H1 (cell line): ENCODE data around the gene SIGLEC15. TPM values are rescaled to one million over a fixed set of nuclear protein-coding genes. Genes with fewer than 3 reads are reported as not detected.
A peak's percentile ranks its signal among the peaks of the same experiment; 100 is the strongest.

Experiments
- CTCF ChIA-PET: fragments of 300-600 bp; sonication (Branson Sonifier 250); formaldehyde crosslinking; loops from one replicate; lab custom pipeline; 2021; ENCODE audit not compliant: partially characterized antibody; lab: Charles Lee
- POLR2A ChIA-PET: fragments of 300-600 bp; sonication (Branson Sonifier 250); formaldehyde crosslinking; loops from one replicate; lab custom pipeline; 2021; ENCODE audit warnings: inconsistent platforms; ENCODE audit not compliant: partially characterized antibody; lab: Charles Lee
- DNase-seq, 2 experiments: peaks; one replicate each; pipeline versions ENCODE4 v3.0.0 to v3.0.0-alpha.2; 2010 to 2022; ENCODE audit warnings: low spot score in 2 of 2, low read depth in 1 of 2, mixed read lengths in 1 of 2
- FAIRE-seq: peaks from 2 replicates; lab custom pipeline; 2011; peaks lifted over from hg19 to GRCh38; lab: Jason Lieb, UNC
- H2AFZ ChIP-seq: 2 replicates; pipeline ENCODE4 v1.8.1; 2012; ENCODE audit warnings: low read length, inconsistent platforms
- H2AK5ac ChIP-seq: 2 replicates; pipeline ENCODE4 v1.6.1; 2013; ENCODE audit warnings: low read depth, low read length
- H2BK120ac ChIP-seq: replicated peaks from 2 replicates; pipeline ENCODE3; 2013; ENCODE audit warnings: low read depth, low read length, inconsistent platforms
- H2BK12ac ChIP-seq: 2 replicates; pipeline ENCODE4 v1.6.1; 2013; ENCODE audit warnings: low read depth, low read length
- H2BK15ac ChIP-seq: 2 replicates; pipeline ENCODE4 v1.6.1; 2013; ENCODE audit warnings: low read length
- H2BK20ac ChIP-seq: 2 replicates; pipeline ENCODE4 v1.6.1; 2013; ENCODE audit warnings: low read length
- H2BK5ac ChIP-seq: 2 replicates; pipeline ENCODE4 v1.6.1; 2013; ENCODE audit warnings: low read depth, low read length
- H3K14ac ChIP-seq: 2 replicates; pipeline ENCODE4 v1.6.1; 2013; ENCODE audit warnings: inconsistent platforms; ENCODE audit not compliant: insufficient read length
- H3K18ac ChIP-seq: 2 replicates; pipeline ENCODE4 v1.6.1; 2013; ENCODE audit warnings: low read length; ENCODE audit errors: extremely low read depth
- H3K23ac ChIP-seq: 2 replicates; pipeline ENCODE4 v1.6.1; 2013; ENCODE audit warnings: inconsistent platforms; ENCODE audit not compliant: insufficient read length
- H3K23me2 ChIP-seq: 2 replicates; pipeline ENCODE4 v1.6.1; 2013; ENCODE audit warnings: low read depth, low read length
- H3K27ac ChIP-seq: 2 replicates; pipeline ENCODE4 v1.6.1; 2011; ENCODE audit warnings: low read depth, low read length, inconsistent platforms
- H3K27me3 ChIP-seq, 4 experiments: replicated peaks in 1 of 4; 1 replicate in 1 of 4; 2 replicates in 3 of 4; pipeline versions ENCODE4 v1.6.1 to v1.8.1; 2011 to 2013; ENCODE audit warnings: low read length in 3 of 4, mild to moderate bottlenecking in 3 of 4, inconsistent platforms in 2 of 4, mixed read lengths in 2 of 4, moderate library complexity in 1 of 4; ENCODE audit not compliant: control insufficient read depth in 3 of 4, insufficient read depth in 3 of 4; ENCODE audit errors: extremely low read depth in 1 of 4
- H3K36me3 ChIP-seq, 4 experiments: 2 replicates each; pipeline versions ENCODE4 v1.6.1 to v1.8.1; 2011 to 2013; ENCODE audit warnings: mild to moderate bottlenecking in 4 of 4, low read length in 3 of 4, moderate library complexity in 2 of 4, control low read depth in 1 of 4, inconsistent platforms in 1 of 4; ENCODE audit not compliant: insufficient read depth in 4 of 4, control insufficient read depth in 2 of 4
- H3K4ac ChIP-seq: replicated peaks from 2 replicates; pipeline ENCODE3; 2013; ENCODE audit warnings: low read length, low read depth, mixed read lengths, inconsistent platforms; ENCODE audit not compliant: insufficient read length
- H3K4me1 ChIP-seq, 4 experiments: replicated peaks in 1 of 4; 1 replicate in 1 of 4; 2 replicates in 3 of 4; pipeline versions ENCODE4 v1.6.1 to v1.8.1; 2011 to 2013; ENCODE audit warnings: low read length in 3 of 4, inconsistent platforms in 2 of 4, mixed read lengths in 1 of 4; ENCODE audit not compliant: insufficient read depth in 4 of 4, control insufficient read depth in 3 of 4
- H3K4me2 ChIP-seq, 2 experiments: 2 replicates each; pipeline versions ENCODE4 v1.6.1 to v1.8.1; 2011 to 2013; ENCODE audit warnings: low read depth in 2 of 2, low read length in 2 of 2, control low read depth in 1 of 2, inconsistent platforms in 1 of 2, mild to moderate bottlenecking in 1 of 2; ENCODE audit not compliant: insufficient read depth in 1 of 2
- H3K4me3 ChIP-seq, 4 experiments: fragments of 200-600, 300-600 bp in 1 of 4; sonication (generic), shearing (Covaris generic), sonication (Bioruptor Twin) in 1 of 4; 2 replicates each; pipeline versions ENCODE4 v1.5.1 to v1.8.1; 2011 to 2016; ENCODE audit warnings: low read length in 4 of 4, low read depth in 3 of 4, control low read depth in 2 of 4, inconsistent platforms in 2 of 4, mild to moderate bottlenecking in 2 of 4, mixed read lengths in 1 of 4, moderate library complexity in 1 of 4; ENCODE audit not compliant: insufficient read depth in 2 of 4; ENCODE audit errors: extremely low read depth in 1 of 4
- H3K56ac ChIP-seq: replicated peaks from 2 replicates; pipeline ENCODE3; 2013; ENCODE audit warnings: low read depth, mild to moderate bottlenecking, mixed read lengths, low read length, inconsistent platforms; ENCODE audit not compliant: insufficient read length
- H3K79me1 ChIP-seq: 2 replicates; pipeline ENCODE4 v1.6.1; 2013; ENCODE audit warnings: low read depth, low read length, control low read depth
- H3K79me2 ChIP-seq, 2 experiments: 2 replicates each; pipeline versions ENCODE4 v1.6.1 to v1.8.1; 2012 to 2013; ENCODE audit warnings: low read length in 2 of 2, mild to moderate bottlenecking in 2 of 2, inconsistent platforms in 1 of 2; ENCODE audit not compliant: insufficient read depth in 2 of 2, control insufficient read depth in 1 of 2
- H3K9ac ChIP-seq, 4 experiments: replicated peaks in 1 of 4; 1 replicate in 1 of 4; 2 replicates in 3 of 4; pipeline versions ENCODE4 v1.6.1 to v1.8.1; 2011 to 2013; ENCODE audit warnings: low read depth in 3 of 4, low read length in 3 of 4, control low read depth in 2 of 4, mild to moderate bottlenecking in 2 of 4, moderate library complexity in 2 of 4, inconsistent platforms in 1 of 4; ENCODE audit errors: extremely low read depth in 1 of 4
- H3K9me3 ChIP-seq, 2 experiments: 2 replicates each; pipeline versions ENCODE4 v1.6.1 to v1.8.1; 2012 to 2013; ENCODE audit warnings: mild to moderate bottlenecking in 2 of 2, moderate library complexity in 2 of 2, control low read depth in 1 of 2, inconsistent platforms in 1 of 2, low read depth in 1 of 2, low read length in 1 of 2, mixed read lengths in 1 of 2; ENCODE audit not compliant: insufficient read depth in 2 of 2
- H4K20me1 ChIP-seq, 2 experiments: replicated peaks in 1 of 2; 2 replicates each; pipeline versions ENCODE3 to v1.8.1; 2011 to 2013; ENCODE audit warnings: inconsistent platforms in 2 of 2, low read length in 2 of 2, mild to moderate bottlenecking in 1 of 2; ENCODE audit not compliant: insufficient read depth in 2 of 2, control insufficient read depth in 1 of 2
- H4K5ac ChIP-seq: 2 replicates; pipeline ENCODE4 v1.6.1; 2013; ENCODE audit warnings: low read length, low read depth, mixed read lengths, inconsistent platforms; ENCODE audit not compliant: insufficient read length
- H4K8ac ChIP-seq: 2 replicates; pipeline ENCODE4 v1.8.0; 2013; ENCODE audit warnings: mild to moderate bottlenecking, moderate library complexity, low read length, inconsistent platforms; ENCODE audit not compliant: insufficient read depth; ENCODE audit errors: extremely low read depth
- H4K91ac ChIP-seq: replicated peaks from 2 replicates; pipeline ENCODE3; 2013; ENCODE audit warnings: low read length, mixed read lengths, inconsistent platforms; ENCODE audit not compliant: insufficient read length
- ASH2L ChIP-seq: fragments of 200-600, 300-600 bp; sonication (generic); IDR thresholded peaks from one replicate; pipeline ENCODE4 v1.7.1; 2017; ENCODE audit warnings: low read length
- BRCA1 ChIP-seq: IDR thresholded peaks from 2 replicates; pipeline ENCODE4 v1.6.1; 2012; ENCODE audit warnings: low read depth, low read length, improper control_type of control experiment
- CHD1 ChIP-seq: IDR thresholded peaks from 2 replicates; pipeline ENCODE4 v1.6.1; 2012; ENCODE audit warnings: low read depth, low read length, improper control_type of control experiment
- JUND ChIP-seq: IDR thresholded peaks from 2 replicates; pipeline ENCODE4 v1.6.1; 2011; ENCODE audit warnings: mild to moderate bottlenecking, improper control_type of control experiment, low read length
- KDM1A ChIP-seq: fragments of 200-600, 300-600 bp; sonication (generic); IDR thresholded peaks from 2 replicates; pipeline ENCODE4 v1.7.1; 2016; ENCODE audit warnings: mild to moderate bottlenecking, low read length, borderline replicate concordance
- NRF1 ChIP-seq: IDR thresholded peaks from 2 replicates; pipeline ENCODE4 v1.6.1; 2011; ENCODE audit warnings: mild to moderate bottlenecking, low read depth, low read length, improper control_type of control experiment
- POLR2A ChIP-seq, 2 experiments: IDR thresholded peaks; 1 replicate in 1 of 2; 2 replicates in 1 of 2; pipeline ENCODE4 v1.6.1; 2011; ENCODE audit warnings: low read depth in 2 of 2, low read length in 2 of 2, mild to moderate bottlenecking in 2 of 2; ENCODE audit errors: control extremely low read depth in 1 of 2
- POU5F1 ChIP-seq: IDR thresholded peaks from 2 replicates; pipeline ENCODE4 v1.6.1; 2011; ENCODE audit warnings: low read depth, mild to moderate bottlenecking, low read length, moderate library complexity
- RXRA ChIP-seq: IDR thresholded peaks from 2 replicates; pipeline ENCODE4 v1.6.1; 2011; ENCODE audit warnings: low read depth, mild to moderate bottlenecking, low read length, moderate library complexity; ENCODE audit not compliant: insufficient read depth
- SRF ChIP-seq: IDR thresholded peaks from 2 replicates; pipeline ENCODE4 v1.6.1; 2011; ENCODE audit warnings: mild to moderate bottlenecking, low read depth, low read length, moderate library complexity
- TAF7 ChIP-seq: optimal IDR thresholded peaks from 2 replicates; pipeline ENCODE3; 2011; ENCODE audit warnings: low read depth, mild to moderate bottlenecking, inconsistent platforms, low read length, moderate library complexity, borderline replicate concordance
- WGBS, 2 experiments: shearing (Covaris generic) in 1 of 2; methylation state at CpG; one replicate each; pipeline versions ENCODE4 v1.1.6 to v1.1.7; 2013 to 2015; ENCODE audit warnings: low lambda C conversion rate in 2 of 2, mixed read lengths in 2 of 2, inconsistent platforms in 1 of 2, low coverage in 1 of 2, missing lambda C conversion rate in 1 of 2; ENCODE audit not compliant: insufficient replicate concordance in 2 of 2, insufficient coverage in 1 of 2, insufficient read length in 1 of 2; ENCODE audit errors: extremely low coverage in 1 of 2, missing lambda C conversion rate in 1 of 2; 5-methylcytosine and 5-hydroxymethylcytosine counted together
- long read RNA-seq, 2 experiments: library from RNA in 1 of 2; library from capped mRNA in 1 of 2; stranded (forward); transcript quantifications; one replicate each; pipeline ENCODE4 v2.0.0, GENCODE V29; 2021; ENCODE audit warnings: inconsistent platforms in 1 of 2
- polyA minus RNA-seq, 3 experiments: library from RNA; depleted of rRNA, polyadenylated mRNA; stranded (reverse); fragments of >200 nt; gene quantifications; 1 replicate in 2 of 3; 2 replicates in 1 of 3; pipeline ENCODE4 v1.2.3, GENCODE V29; 2011
- polyA plus RNA-seq, 7 experiments: library from polyadenylated mRNA; depleted of rRNA in 3 of 7; stranded (reverse) in 5 of 7; unstranded in 2 of 7; fragments of >200 nt in 5 of 7; fragments of 200-250 nt in 2 of 7; gene quantifications; 1 replicate in 5 of 7; 2 replicates in 1 of 7; 4 replicates in 1 of 7; pipeline versions ENCODE4 v1.2.1 to v1.2.3, GENCODE V29; 2011 to 2013; ENCODE audit warnings: missing spikeins in 2 of 7, mixed read lengths in 2 of 7
- total RNA-seq: library from RNA; stranded (reverse); fragmentation: NEBNext Ultra II Directional; extraction: Animal tissue kit (Norgen Biotek cat#: 25700); gene quantifications from 2 replicates; pipeline ENCODE4 v1.2.1, GENCODE V29; 2021

Gene SIGLEC15
- total RNA-seq (0.37 and 0.54 TPM in 2 replicates), polyA plus RNA-seq (2011; rRNA removed) (0.20 and 0.39 TPM in 2 replicates), polyA minus RNA-seq (2011; rRNA and poly(A)+ RNA removed) (0.13 and 0.20 TPM in 2 replicates)
- polyA plus RNA-seq (2011; cell fraction: cytosol; rRNA removed) = 0.16 TPM
- polyA plus RNA-seq (2011; cell fraction: nucleus; rRNA removed) = 0.23 TPM
- 0.12 to 0.42 TPM (median 0.25 TPM) in 4 replicates for polyA plus RNA-seq (2012, experiment 1 of 2)
- 0.14 TPM for polyA plus RNA-seq (2012, experiment 2 of 2)
- 0.24 TPM for polyA plus RNA-seq (2013, experiment 1 of 2)
- polyA plus RNA-seq (2013, experiment 2 of 2) = 0.22 TPM
- polyA minus RNA-seq (2011; cell fraction: cytosol; rRNA and poly(A)+ RNA removed) = not detected
- not detected for polyA minus RNA-seq (2011; cell fraction: nucleus; rRNA and poly(A)+ RNA removed)
- long read RNA-seq, experiment 1 = 0 reads
- long read RNA-seq, experiment 2 = 0 reads

GRCh38 chr18:45825258-45826044 lies at the start of gene SIGLEC15:
Gene SIGLEC15 (plus strand): TSS chr18:45825675. CDS start chr18:45825729, 54 bp downstream.
- Histone ChIP-seq H3K9ac (no peak within 1 kb of the TSS), H2BK120ac (no peak within 1 kb of the TSS), H3K23ac (no peak within 1 kb of the TSS), H3K79me1 (no peaks in the 10 kb centered on the region), H3K18ac (peak within 1 kb of the TSS; percentile 32; the same call in 1 of the 2 replicates), H4K20me1 (no peaks in the 10 kb centered on the region), H2BK15ac (0 out of 2 replicates have a peak within 1 kb of the TSS, but pooled peaks have one; percentile 61), H2AFZ (no peak within 1 kb of the TSS), H3K36me3 (no peaks in the 10 kb centered on the region), H3K23me2 (no peaks in the 10 kb centered on the region; the same call in 1 of the 2 replicates), H2AK5ac (0 out of 2 replicates have a peak within 1 kb of the TSS, but pooled peaks have one; percentile 75), H3K56ac (no peak within 1 kb of the TSS), H3K27me3 (no peaks in the 10 kb centered on the region), H3K4me2 (no peak within 1 kb of the TSS), H4K8ac (no peak within 1 kb of the TSS; the same call in 1 of the 2 replicates), H2BK5ac (0 out of 2 replicates have a peak within 1 kb of the TSS, but pooled peaks have one; percentile 52), H3K4me3 (no peak within 1 kb of the TSS), H3K14ac (no peak within 1 kb of the TSS), H3K79me2 (no peaks in the 10 kb centered on the region), H3K4me1 (peaks cover 0 to 20% (median 6%) of the 10 kb centered on the region in 4 experiments; a peak in 6 of 7 replicates), H2BK20ac (peak within 1 kb of the TSS; percentile 10; the same call in 1 of the 2 replicates), H4K5ac (no peak within 1 kb of the TSS), H3K9me3 (no peaks in the 10 kb centered on the region), H4K91ac (peak within 1 kb of the TSS; percentile 47), H2BK12ac (peak within 1 kb of the TSS; percentile 60; the same call in 1 of the 2 replicates), H3K27ac (no peak within 1 kb of the TSS), H3K4ac (no peak within 1 kb of the TSS)
- 80% methylated on average over 11 of the region's 12 CpGs; no CpG with 5 or more reads in 1 of the 2 experiments for WGBS, 2 experiments
- POLR2A ChIA-PET = no interaction called here
- no peak for FAIRE-seq
- CTCF ChIA-PET = interaction anchor here (0.9 to 1.8 kb wide), 3 partner anchors 9 to 55 kb away, joined by 3 to 4 read pairs (median 4); no protein-coding TSS in a partner anchor
- peak in 1 of 2 experiments; percentile 48 for DNase-seq
- TF ChIP-seq TAF7 (no peak), KDM1A (no peak), JUND (no peak), NRF1 (no peak), POLR2A (IDR thresholded peaks at IDR 0.05; ENCODE audit: control extremely low read depth in 1 of 2, low read depth in 2 of 2, low read length in 2 of 2) (no peak), RXRA (no peak), BRCA1 (no peak), CHD1 (no peak), SRF (no peak), POU5F1 (no peak), ASH2L (no peak)
